Measurements from ENCODE around the gene TRAIP.

DNA sequence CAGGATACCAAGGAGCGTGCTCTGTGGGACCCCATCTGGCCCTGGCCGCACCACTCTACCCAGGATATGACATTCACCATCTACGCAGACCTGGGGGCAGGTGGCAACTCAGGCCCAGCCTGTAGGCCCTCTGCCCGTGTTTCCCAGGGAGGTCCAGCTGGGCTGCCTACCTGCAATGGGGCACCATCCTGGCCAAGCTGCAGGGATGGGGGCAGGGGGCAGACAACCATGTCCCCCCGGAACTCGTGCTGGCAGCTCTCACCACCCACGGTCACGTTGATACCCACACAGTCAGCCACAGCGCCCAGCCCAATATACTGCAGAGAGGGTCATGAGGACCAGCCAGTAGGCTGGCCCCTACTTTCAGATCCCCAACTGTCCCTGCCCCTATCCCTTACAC is 39.4 kb upstream of the TRAIP start:
- TF ChIP-seq, protein P1, sequence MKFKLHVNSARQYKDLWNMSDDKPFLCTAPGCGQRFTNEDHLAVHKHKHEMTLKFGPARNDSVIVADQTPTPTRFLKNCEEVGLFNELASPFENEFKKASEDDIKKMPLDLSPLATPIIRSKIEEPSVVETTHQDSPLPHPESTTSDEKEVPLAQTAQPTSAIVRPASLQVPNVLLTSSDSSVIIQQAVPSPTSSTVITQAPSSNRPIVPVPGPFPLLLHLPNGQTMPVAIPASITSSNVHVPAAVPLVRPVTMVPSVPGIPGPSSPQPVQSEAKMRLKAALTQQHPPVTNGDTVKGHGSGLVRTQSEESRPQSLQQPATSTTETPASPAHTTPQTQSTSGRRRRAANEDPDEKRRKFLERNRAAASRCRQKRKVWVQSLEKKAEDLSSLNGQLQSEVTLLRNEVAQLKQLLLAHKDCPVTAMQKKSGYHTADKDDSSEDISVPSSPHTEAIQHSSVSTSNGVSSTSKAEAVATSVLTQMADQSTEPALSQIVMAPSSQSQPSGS (tag by site-specific recombination; IDR thresholded peaks at IDR 0.05; ENCODE audit: low read depth) = no peak
- TF ChIP-seq, protein P2, sequence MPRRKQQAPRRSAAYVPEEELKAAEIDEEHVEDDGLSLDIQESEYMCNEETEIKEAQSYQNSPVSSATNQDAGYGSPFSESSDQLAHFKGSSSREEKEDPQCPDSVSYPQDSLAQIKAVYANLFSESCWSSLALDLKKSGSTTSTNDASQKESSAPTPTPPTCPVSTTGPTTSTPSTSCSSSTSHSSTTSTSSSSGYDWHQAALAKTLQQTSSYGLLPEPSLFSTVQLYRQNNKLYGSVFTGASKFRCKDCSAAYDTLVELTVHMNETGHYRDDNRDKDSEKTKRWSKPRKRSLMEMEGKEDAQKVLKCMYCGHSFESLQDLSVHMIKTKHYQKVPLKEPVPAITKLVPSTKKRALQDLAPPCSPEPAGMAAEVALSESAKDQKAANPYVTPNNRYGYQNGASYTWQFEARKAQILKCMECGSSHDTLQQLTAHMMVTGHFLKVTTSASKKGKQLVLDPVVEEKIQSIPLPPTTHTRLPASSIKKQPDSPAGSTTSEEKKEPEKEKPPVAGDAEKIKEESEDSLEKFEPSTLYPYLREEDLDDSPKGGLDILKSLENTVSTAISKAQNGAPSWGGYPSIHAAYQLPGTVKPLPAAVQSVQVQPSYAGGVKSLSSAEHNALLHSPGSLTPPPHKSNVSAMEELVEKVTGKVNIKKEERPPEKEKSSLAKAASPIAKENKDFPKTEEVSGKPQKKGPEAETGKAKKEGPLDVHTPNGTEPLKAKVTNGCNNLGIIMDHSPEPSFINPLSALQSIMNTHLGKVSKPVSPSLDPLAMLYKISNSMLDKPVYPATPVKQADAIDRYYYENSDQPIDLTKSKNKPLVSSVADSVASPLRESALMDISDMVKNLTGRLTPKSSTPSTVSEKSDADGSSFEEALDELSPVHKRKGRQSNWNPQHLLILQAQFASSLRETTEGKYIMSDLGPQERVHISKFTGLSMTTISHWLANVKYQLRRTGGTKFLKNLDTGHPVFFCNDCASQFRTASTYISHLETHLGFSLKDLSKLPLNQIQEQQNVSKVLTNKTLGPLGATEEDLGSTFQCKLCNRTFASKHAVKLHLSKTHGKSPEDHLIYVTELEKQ (tag by site-specific recombination; IDR thresholded peaks at IDR 0.05; ENCODE audit: borderline replicate concordance) = no peak
- TF ChIP-seq, protein P3, sequence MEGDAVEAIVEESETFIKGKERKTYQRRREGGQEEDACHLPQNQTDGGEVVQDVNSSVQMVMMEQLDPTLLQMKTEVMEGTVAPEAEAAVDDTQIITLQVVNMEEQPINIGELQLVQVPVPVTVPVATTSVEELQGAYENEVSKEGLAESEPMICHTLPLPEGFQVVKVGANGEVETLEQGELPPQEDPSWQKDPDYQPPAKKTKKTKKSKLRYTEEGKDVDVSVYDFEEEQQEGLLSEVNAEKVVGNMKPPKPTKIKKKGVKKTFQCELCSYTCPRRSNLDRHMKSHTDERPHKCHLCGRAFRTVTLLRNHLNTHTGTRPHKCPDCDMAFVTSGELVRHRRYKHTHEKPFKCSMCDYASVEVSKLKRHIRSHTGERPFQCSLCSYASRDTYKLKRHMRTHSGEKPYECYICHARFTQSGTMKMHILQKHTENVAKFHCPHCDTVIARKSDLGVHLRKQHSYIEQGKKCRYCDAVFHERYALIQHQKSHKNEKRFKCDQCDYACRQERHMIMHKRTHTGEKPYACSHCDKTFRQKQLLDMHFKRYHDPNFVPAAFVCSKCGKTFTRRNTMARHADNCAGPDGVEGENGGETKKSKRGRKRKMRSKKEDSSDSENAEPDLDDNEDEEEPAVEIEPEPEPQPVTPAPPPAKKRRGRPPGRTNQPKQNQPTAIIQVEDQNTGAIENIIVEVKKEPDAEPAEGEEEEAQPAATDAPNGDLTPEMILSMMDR (tag by site-specific recombination; IDR thresholded peaks at IDR 0.05) = no peak
- TF ChIP-seq YY1 (tag by site-specific recombination; IDR thresholded peaks at IDR 0.05) (no peak), ZNF558 (tag by site-specific recombination; IDR thresholded peaks at IDR 0.05) (no peak), ZNF114 (tag by site-specific recombination; IDR thresholded peaks at IDR 0.05) (no peak), TCF7L2 (IDR thresholded peaks at IDR 0.05; ENCODE audit: borderline replicate concordance, low read depth, low read length) (no peak), ZNF169 (tag by site-specific recombination; IDR thresholded peaks at IDR 0.05) (no peak)
- TF ChIP-seq, protein P4, sequence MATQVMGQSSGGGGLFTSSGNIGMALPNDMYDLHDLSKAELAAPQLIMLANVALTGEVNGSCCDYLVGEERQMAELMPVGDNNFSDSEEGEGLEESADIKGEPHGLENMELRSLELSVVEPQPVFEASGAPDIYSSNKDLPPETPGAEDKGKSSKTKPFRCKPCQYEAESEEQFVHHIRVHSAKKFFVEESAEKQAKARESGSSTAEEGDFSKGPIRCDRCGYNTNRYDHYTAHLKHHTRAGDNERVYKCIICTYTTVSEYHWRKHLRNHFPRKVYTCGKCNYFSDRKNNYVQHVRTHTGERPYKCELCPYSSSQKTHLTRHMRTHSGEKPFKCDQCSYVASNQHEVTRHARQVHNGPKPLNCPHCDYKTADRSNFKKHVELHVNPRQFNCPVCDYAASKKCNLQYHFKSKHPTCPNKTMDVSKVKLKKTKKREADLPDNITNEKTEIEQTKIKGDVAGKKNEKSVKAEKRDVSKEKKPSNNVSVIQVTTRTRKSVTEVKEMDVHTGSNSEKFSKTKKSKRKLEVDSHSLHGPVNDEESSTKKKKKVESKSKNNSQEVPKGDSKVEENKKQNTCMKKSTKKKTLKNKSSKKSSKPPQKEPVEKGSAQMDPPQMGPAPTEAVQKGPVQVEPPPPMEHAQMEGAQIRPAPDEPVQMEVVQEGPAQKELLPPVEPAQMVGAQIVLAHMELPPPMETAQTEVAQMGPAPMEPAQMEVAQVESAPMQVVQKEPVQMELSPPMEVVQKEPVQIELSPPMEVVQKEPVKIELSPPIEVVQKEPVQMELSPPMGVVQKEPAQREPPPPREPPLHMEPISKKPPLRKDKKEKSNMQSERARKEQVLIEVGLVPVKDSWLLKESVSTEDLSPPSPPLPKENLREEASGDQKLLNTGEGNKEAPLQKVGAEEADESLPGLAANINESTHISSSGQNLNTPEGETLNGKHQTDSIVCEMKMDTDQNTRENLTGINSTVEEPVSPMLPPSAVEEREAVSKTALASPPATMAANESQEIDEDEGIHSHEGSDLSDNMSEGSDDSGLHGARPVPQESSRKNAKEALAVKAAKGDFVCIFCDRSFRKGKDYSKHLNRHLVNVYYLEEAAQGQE (tag by site-specific recombination; IDR thresholded peaks at IDR 0.05) = no peak
- TF ChIP-seq, protein P5, sequence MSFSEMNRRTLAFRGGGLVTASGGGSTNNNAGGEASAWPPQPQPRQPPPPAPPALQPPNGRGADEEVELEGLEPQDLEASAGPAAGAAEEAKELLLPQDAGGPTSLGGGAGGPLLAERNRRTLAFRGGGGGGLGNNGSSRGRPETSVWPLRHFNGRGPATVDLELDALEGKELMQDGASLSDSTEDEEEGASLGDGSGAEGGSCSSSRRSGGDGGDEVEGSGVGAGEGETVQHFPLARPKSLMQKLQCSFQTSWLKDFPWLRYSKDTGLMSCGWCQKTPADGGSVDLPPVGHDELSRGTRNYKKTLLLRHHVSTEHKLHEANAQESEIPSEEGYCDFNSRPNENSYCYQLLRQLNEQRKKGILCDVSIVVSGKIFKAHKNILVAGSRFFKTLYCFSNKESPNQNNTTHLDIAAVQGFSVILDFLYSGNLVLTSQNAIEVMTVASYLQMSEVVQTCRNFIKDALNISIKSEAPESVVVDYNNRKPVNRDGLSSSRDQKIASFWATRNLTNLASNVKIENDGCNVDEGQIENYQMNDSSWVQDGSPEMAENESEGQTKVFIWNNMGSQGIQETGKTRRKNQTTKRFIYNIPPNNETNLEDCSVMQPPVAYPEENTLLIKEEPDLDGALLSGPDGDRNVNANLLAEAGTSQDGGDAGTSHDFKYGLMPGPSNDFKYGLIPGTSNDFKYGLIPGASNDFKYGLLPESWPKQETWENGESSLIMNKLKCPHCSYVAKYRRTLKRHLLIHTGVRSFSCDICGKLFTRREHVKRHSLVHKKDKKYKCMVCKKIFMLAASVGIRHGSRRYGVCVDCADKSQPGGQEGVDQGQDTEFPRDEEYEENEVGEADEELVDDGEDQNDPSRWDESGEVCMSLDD (tag by site-specific recombination; IDR thresholded peaks at IDR 0.05) = no peak
